Coronary artery (tissue), 2 donors: ENCODE results near the gene LILRA5.
A peak's percentile ranks its signal among the peaks of the same experiment; 100 is the strongest.

Experiments used
- DNase-seq: peaks from one replicate; pipeline ENCODE4 v3.0.0-alpha.2; 2017; ENCODE audit warnings: low spot score
- H3K27ac ChIP-seq, 2 donors: fragments of 200-600 bp; sonication (generic); one replicate each; pipeline ENCODE4 v1.5.1; 2016 to 2019
- H3K4me3 ChIP-seq: fragments of 200-600 bp; sonication (generic); 2 replicates; pipeline ENCODE4 v1.5.1; 2016; ENCODE audit warnings: mild to moderate bottlenecking, moderate library complexity
- TF ChIP-seq, protein P1 (sequence below): fragments of 200-600 bp; sonication (generic); IDR thresholded peaks from one replicate; pipeline ENCODE4 v1.5.1; 2019; ENCODE audit warnings: antibody characterized with exemption

LILRA5 gene

GRCh38 chr19:54311486-54311885, 1.5 kb downstream of the LILRA5 start:
- Histone ChIP-seq H3K4me3 (no peak overlapping the region), H3K27ac (no peak overlapping the region)
- TF ChIP-seq, protein P1, sequence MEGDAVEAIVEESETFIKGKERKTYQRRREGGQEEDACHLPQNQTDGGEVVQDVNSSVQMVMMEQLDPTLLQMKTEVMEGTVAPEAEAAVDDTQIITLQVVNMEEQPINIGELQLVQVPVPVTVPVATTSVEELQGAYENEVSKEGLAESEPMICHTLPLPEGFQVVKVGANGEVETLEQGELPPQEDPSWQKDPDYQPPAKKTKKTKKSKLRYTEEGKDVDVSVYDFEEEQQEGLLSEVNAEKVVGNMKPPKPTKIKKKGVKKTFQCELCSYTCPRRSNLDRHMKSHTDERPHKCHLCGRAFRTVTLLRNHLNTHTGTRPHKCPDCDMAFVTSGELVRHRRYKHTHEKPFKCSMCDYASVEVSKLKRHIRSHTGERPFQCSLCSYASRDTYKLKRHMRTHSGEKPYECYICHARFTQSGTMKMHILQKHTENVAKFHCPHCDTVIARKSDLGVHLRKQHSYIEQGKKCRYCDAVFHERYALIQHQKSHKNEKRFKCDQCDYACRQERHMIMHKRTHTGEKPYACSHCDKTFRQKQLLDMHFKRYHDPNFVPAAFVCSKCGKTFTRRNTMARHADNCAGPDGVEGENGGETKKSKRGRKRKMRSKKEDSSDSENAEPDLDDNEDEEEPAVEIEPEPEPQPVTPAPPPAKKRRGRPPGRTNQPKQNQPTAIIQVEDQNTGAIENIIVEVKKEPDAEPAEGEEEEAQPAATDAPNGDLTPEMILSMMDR = no peak
- peak; percentile 45 for DNase-seq

DNA sequence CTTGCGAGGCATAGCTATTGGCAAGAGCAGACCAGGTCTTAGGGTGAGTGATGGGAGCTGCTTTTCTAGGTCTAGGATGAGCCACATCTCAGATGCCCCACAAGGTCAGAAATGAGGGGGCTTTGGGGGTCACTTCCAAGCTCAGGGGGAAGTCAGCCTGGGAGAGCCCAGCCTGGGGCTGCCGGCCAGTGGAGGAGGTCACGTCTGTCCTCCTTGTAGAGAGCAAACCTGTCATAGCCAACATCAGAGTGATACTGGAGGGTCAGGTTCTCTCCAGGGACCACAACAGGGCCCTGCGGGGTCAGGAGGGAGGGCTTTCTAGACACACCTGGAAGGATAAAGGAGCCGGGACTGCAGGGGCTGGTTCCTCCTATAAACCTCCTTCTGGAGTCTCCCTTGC, 2.4 kb downstream of the LILRA5 start:
- Histone ChIP-seq H3K4me3 (no peak overlapping the region), H3K27ac (no peak overlapping the region)
- DNase-seq = peak; percentile 43
- TF ChIP-seq, protein P1 = no peak

- H3K27ac ChIP-seq = no peak overlapping the region
- no peak overlapping the region for H3K4me3 ChIP-seq
- TF ChIP-seq, protein P1 = no peak
- DNase-seq = peak; percentile 57
Observed at GRCh38 chr19:54309811-54310210, 3.2 kb downstream of the LILRA5 start.

- DNase-seq = no peak
- H3K27ac ChIP-seq = no peak overlapping the region
- no peak overlapping the region for H3K4me3 ChIP-seq
- TF ChIP-seq, protein P1 = no peak
Observed at GRCh38 chr19:54307389-54308020, 5.5 kb downstream of the LILRA5 start.

DNA sequence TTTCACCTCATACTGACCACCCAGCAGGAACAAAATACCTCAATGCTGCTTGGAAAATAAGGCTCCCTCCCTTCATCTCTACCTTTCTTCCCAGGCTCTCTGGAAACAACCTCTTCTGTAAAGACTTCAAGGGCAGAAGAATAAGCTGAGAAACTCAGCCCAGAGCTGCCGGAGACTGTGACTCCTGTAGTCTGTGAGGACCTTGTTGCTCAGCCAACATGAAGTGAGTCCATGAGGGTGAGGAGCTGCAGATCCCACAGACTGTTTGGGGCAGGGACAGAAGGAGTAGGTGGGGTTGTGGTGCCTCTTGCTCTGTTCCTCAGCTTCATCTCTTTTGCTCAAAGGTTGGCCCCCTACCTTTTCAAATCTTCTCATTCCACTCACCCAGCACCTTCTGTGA, 7.8 kb downstream of the LILRA5 start:
- H3K27ac ChIP-seq = no peak overlapping the region
- H3K4me3 ChIP-seq = no peak overlapping the region
- TF ChIP-seq, protein P1 = no peak
- peak; percentile 53 for DNase-seq

- Histone ChIP-seq H3K4me3 (no peak overlapping the region), H3K27ac (no peak overlapping the region)
- TF ChIP-seq, protein P1 = no peak
- no peak for DNase-seq
Observed at GRCh38 chr19:54302257-54302656, 10.7 kb downstream of the LILRA5 start.

GRCh38 chr19:54299515-54299914, 13.5 kb downstream of the LILRA5 start:
- H3K27ac ChIP-seq = no peak overlapping the region
- H3K4me3 ChIP-seq = no peak overlapping the region
- TF ChIP-seq, protein P1 = no peak
- DNase-seq = no peak
